K562 (cell line): ENCODE data around the gene PTRH1. TPM values are rescaled to one million over a fixed set of nuclear protein-coding genes. Genes with fewer than 3 reads are reported as not detected.

Experiments
- CAMTA2 ChIP-seq: fragments of 250-450 bp; sonication (Bioruptor Pico); conservative IDR thresholded peaks from 2 replicates; pipeline ENCODE4 v1.5.1; 2022
- CREB5 ChIP-seq: fragments of 250-450 bp; sonication (Bioruptor Pico); IDR thresholded peaks from 2 replicates; pipeline ENCODE4 v1.5.0; 2020; ENCODE audit warnings: mild to moderate bottlenecking
- CSDE1 ChIP-seq, 2 experiments: fragments of 450-650 bp; IDR thresholded peaks; 2 replicates each; pipeline ENCODE4 v1.6.1; 2016; ENCODE audit warnings: mild to moderate bottlenecking in 1 of 2
- ETS2 ChIP-seq: IDR thresholded peaks from 2 replicates; pipeline ENCODE4 v1.6.1; 2016; ENCODE audit warnings: borderline replicate concordance, missing genetic modification characterization, mild to moderate bottlenecking, moderate library complexity, missing compliant biosample characterization; ENCODE audit not compliant: poor library complexity, severe bottlenecking
- HMG20B ChIP-seq: fragments of 250-450 bp; sonication (Bioruptor Pico); IDR thresholded peaks from 2 replicates; pipeline ENCODE4 v1.5.0; 2021; ENCODE audit warnings: mild to moderate bottlenecking
- NR1H2 ChIP-seq: sonication (generic); formaldehyde crosslinking; IDR thresholded peaks from 2 replicates; pipeline ENCODE4 v1.4.0; 2020; ENCODE audit warnings: mild to moderate bottlenecking, missing genetic modification reagents
- PHB2 ChIP-seq: fragments of 450-650 bp; IDR thresholded peaks from 2 replicates; pipeline ENCODE4 v1.6.1; 2017; ENCODE audit warnings: low read depth
- RBM34 ChIP-seq: fragments of 200-400 bp; formaldehyde crosslinking; IDR thresholded peaks from 2 replicates; pipeline ENCODE4 v1.6.1; 2018; ENCODE audit warnings: low read length, borderline replicate concordance; ENCODE audit not compliant: insufficient read depth
- RCOR1 ChIP-seq, 2 experiments: IDR thresholded peaks; 2 replicates each; pipeline ENCODE4 v1.6.1; 2012; ENCODE audit warnings: low read depth in 2 of 2, low read length in 2 of 2, borderline replicate concordance in 1 of 2, improper control_type of control experiment in 1 of 2
- SMAD3 ChIP-seq: fragments of 450-650 bp; formaldehyde crosslinking; conservative IDR thresholded peaks from 2 replicates; pipeline ENCODE4 v1.4.0; 2020; ENCODE audit warnings: mild to moderate bottlenecking
- SREBF1 ChIP-seq: fragments of 150-350 bp; IDR thresholded peaks from 2 replicates; pipeline ENCODE4 v1.6.1; 2014; ENCODE audit warnings: antibody characterized with exemption, low read depth, low read length, borderline replicate concordance
- SRSF9 ChIP-seq: fragments of 200-400 bp; formaldehyde crosslinking; IDR thresholded peaks from 2 replicates; pipeline ENCODE4 v1.6.1; 2017; ENCODE audit warnings: low read depth, low read length, borderline replicate concordance
- U2AF2 ChIP-seq: fragments of 200-400 bp; formaldehyde crosslinking; optimal IDR thresholded peaks from 2 replicates; pipeline ENCODE3; 2017; ENCODE audit warnings: low read depth, mild to moderate bottlenecking, low read length
- ZBTB1 ChIP-seq: sonication (generic); formaldehyde crosslinking; IDR thresholded peaks from 2 replicates; pipeline ENCODE4 v1.8.1; 2023; ENCODE audit warnings: missing genetic modification reagents, low read depth, mild to moderate bottlenecking, borderline replicate concordance
- ZNF586 ChIP-seq: fragments of 450-650 bp; formaldehyde crosslinking; conservative IDR thresholded peaks from 2 replicates; pipeline ENCODE4 v1.4.0; 2020; ENCODE audit warnings: mild to moderate bottlenecking, moderate library complexity
- ZNF77 ChIP-seq: fragments of 250-450 bp; sonication (Bioruptor Pico); IDR thresholded peaks from 2 replicates; pipeline ENCODE4 v1.5.0; 2020
- polyA plus RNA-seq, 8 experiments: library from polyadenylated mRNA; depleted of rRNA in 4 of 8; stranded (reverse) in 5 of 8; unstranded in 3 of 8; fragments of >200 nt; fragmentation: Nextera tagmentation in 2 of 8; fragmentation: Illumina TruSeq in 1 of 8; extraction: Ambion mirVana in 2 of 8; extraction: Trizol in 1 of 8; gene quantifications; 2 replicates each; pipeline versions ENCODE4 v1.2.1 to v1.2.3, GENCODE V29; 2011 to 2014; ENCODE audit warnings: inconsistent platforms in 1 of 8, missing spikeins in 1 of 8
- total RNA-seq, 7 experiments: library from RNA; depleted of rRNA in 6 of 7; stranded (reverse); fragments of >200 nt in 6 of 7; fragmentation: Illumina TruSeq in 2 of 7; extraction: Trizol in 2 of 7; gene quantifications; 2 replicates each; pipeline versions ENCODE4 v1.2.1 to v1.2.3, GENCODE V29; 2011 to 2021; ENCODE audit warnings: low replicate concordance in 1 of 7
- TF ChIP-seq, protein P1 (sequence below): fragments of 250-450 bp; sonication (Bioruptor Pico); IDR thresholded peaks from 2 replicates; pipeline ENCODE4 v1.8.0; 2022; ENCODE audit warnings: inconsistent platforms
- TF ChIP-seq, protein P2 (sequence below): fragments of 450-650 bp; IDR thresholded peaks from 2 replicates; pipeline ENCODE4 v1.6.1; 2018; ENCODE audit not compliant: partially characterized antibody
- TF ChIP-seq, protein P3 (sequence below): fragments of 450-650 bp; formaldehyde crosslinking; IDR thresholded peaks from 2 replicates; pipeline ENCODE4 v1.4.0; 2020; ENCODE audit warnings: mild to moderate bottlenecking, moderate library complexity

PTRH1 gene
- total and polyA plus RNA-seq, 9 of the 15 experiments (the other 6 are each of a cell fraction or from before 2014, with no cell fraction given), result 0.63 to 43.1 (median 5.7) TPM

DNA sequence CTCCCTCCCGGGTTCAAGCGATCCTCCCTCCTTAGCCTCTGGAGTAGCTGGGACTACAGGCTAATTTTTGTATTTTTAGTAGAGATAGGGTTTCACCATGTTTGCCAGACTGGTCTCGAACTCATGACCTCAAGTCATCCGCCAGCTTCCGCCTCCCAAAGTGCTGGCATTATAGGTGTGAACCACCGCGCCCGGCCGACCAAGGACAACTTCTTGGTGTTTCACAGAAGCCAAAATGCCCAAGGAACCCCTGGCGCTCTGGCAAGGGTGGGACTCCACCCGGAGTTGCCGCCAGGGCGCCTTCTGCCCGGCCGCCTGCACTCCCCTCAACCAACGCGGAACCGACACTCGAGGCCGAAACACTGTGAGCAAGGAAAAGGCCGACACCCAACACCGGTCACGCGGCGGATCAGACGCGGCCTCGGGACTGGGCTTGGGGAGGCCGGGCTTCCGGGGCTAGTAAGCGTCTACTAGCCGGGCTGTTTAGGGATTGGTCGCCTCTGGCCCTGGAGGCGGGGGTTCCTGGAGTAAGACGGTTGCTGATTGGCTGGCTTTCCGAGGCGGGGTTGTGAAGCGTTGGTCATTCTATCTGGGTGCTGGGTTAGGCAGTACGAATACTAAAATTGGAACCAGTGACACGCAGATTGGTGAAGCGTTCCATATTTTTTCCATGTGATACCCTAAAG is 16.3 kb downstream of the PTRH1 start (continued):
- no peak for TF ChIP-seq CREB5 (CRISPR knock-in tag)
- no peak for TF ChIP-seq U2AF2
- no peak for TF ChIP-seq ETS2 (tag)
- TF ChIP-seq SMAD3, result peak; percentile 50; the same call in 1 of the 2 replicates
- TF ChIP-seq CAMTA2 (CRISPR knock-in tag), result no peak
- no peak for TF ChIP-seq ZNF586 (CRISPR knock-in tag)
- TF ChIP-seq, protein P1, sequence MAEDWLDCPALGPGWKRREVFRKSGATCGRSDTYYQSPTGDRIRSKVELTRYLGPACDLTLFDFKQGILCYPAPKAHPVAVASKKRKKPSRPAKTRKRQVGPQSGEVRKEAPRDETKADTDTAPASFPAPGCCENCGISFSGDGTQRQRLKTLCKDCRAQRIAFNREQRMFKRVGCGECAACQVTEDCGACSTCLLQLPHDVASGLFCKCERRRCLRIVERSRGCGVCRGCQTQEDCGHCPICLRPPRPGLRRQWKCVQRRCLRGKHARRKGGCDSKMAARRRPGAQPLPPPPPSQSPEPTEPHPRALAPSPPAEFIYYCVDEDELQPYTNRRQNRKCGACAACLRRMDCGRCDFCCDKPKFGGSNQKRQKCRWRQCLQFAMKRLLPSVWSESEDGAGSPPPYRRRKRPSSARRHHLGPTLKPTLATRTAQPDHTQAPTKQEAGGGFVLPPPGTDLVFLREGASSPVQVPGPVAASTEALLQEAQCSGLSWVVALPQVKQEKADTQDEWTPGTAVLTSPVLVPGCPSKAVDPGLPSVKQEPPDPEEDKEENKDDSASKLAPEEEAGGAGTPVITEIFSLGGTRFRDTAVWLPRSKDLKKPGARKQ, result no peak
- TF ChIP-seq RBM34, result no peak
- TF ChIP-seq, protein P2, sequence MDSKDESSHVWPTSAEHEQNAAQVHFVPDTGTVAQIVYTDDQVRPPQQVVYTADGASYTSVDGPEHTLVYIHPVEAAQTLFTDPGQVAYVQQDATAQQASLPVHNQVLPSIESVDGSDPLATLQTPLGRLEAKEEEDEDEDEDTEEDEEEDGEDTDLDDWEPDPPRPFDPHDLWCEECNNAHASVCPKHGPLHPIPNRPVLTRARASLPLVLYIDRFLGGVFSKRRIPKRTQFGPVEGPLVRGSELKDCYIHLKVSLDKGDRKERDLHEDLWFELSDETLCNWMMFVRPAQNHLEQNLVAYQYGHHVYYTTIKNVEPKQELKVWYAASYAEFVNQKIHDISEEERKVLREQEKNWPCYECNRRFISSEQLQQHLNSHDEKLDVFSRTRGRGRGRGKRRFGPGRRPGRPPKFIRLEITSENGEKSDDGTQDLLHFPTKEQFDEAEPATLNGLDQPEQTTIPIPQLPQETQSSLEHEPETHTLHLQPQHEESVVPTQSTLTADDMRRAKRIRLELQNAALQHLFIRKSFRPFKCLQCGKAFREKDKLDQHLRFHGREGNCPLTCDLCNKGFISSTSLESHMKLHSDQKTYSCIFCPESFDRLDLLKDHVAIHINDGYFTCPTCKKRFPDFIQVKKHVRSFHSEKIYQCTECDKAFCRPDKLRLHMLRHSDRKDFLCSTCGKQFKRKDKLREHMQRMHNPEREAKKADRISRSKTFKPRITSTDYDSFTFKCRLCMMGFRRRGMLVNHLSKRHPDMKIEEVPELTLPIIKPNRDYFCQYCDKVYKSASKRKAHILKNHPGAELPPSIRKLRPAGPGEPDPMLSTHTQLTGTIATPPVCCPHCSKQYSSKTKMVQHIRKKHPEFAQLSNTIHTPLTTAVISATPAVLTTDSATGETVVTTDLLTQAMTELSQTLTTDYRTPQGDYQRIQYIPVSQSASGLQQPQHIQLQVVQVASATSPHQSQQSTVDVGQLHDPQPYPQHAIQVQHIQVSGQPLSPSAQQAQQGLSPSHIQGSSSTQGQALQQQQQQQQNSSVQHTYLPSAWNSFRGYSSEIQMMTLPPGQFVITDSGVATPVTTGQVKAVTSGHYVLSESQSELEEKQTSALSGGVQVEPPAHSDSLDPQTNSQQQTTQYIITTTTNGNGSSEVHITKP, result no peak
- peak in 1 of 2 experiments; percentile 45; a peak in 1 of 4 replicates for TF ChIP-seq RCOR1 (IDR thresholded peaks at IDR 0.05; ENCODE audit: borderline replicate concordance in 1 of 2, low read depth in 2 of 2, low read length in 2 of 2)
- TF ChIP-seq SREBF1, result no peak
- no peak for TF ChIP-seq PHB2
- no peak for TF ChIP-seq CSDE1 (IDR thresholded peaks at IDR 0.05)
- TF ChIP-seq ZNF77 (CRISPR knock-in tag), result no peak
- TF ChIP-seq, protein P3, sequence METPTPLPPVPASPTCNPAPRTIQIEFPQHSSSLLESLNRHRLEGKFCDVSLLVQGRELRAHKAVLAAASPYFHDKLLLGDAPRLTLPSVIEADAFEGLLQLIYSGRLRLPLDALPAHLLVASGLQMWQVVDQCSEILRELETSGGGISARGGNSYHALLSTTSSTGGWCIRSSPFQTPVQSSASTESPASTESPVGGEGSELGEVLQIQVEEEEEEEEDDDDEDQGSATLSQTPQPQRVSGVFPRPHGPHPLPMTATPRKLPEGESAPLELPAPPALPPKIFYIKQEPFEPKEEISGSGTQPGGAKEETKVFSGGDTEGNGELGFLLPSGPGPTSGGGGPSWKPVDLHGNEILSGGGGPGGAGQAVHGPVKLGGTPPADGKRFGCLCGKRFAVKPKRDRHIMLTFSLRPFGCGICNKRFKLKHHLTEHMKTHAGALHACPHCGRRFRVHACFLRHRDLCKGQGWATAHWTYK (CRISPR knock-in tag), result peak; percentile 85
- peak; percentile 77; the same call in 1 of the 2 replicates for TF ChIP-seq ZBTB1
- TF ChIP-seq HMG20B, result no peak
- no peak for TF ChIP-seq NR1H2 (CRISPR knock-in tag)
- no peak for TF ChIP-seq SRSF9
